Astrocyte (in vitro differentiated cells and primary cell): ENCODE data around the gene ENPP6.

Experiments used
- CTCF ChIP-seq: IDR thresholded peaks from 2 replicates; pipeline ENCODE4 v1.5.1; 2011; ENCODE audit warnings: low read depth, mild to moderate bottlenecking, inconsistent platforms, low read length, moderate library complexity; ENCODE audit not compliant: insufficient read depth
- EZH2 ChIP-seq: IDR thresholded peaks from 2 replicates; pipeline ENCODE4 v1.6.1; 2012; ENCODE audit warnings: mild to moderate bottlenecking, low read length, inconsistent platforms; ENCODE audit not compliant: insufficient read depth

GRCh38 chr4:184217634-184218033, at the start of gene ENPP6:
- no peak for TF ChIP-seq CTCF
- TF ChIP-seq EZH2: no peak
